Esophagus muscularis mucosa (tissue), 4 donors: ENCODE measurements around the gene BAHCC1. TPM values are rescaled to one million over a fixed set of nuclear protein-coding genes. Genes with fewer than 3 reads are reported as not detected.

Experiments used
- DNase-seq: peaks from one replicate; pipeline ENCODE4 v3.0.0-alpha.2; 2017; ENCODE audit errors: extremely low spot score
- H3K27ac ChIP-seq, 4 donors: fragments of 200-600 bp; sonication (generic); replicated peaks in 1 of 4; 1 replicate in 3 of 4; 2 replicates in 1 of 4; pipeline ENCODE4 v1.5.1; 2016 to 2019; ENCODE audit warnings: mild to moderate bottlenecking in 1 of 4
- H3K27me3 ChIP-seq, 4 donors: fragments of 200-600 bp; sonication (generic); one replicate each; pipeline versions ENCODE4 v1.5.1 to v1.6.0; 2016 to 2019
- H3K36me3 ChIP-seq, 4 donors: fragments of 200-600 bp; sonication (generic); one replicate each; pipeline ENCODE4 v1.5.1; 2016 to 2019
- H3K4me1 ChIP-seq, 4 donors: fragments of 200-600 bp; sonication (generic); one replicate each; pipeline ENCODE4 v1.5.1; 2016 to 2019
- H3K4me3 ChIP-seq, 4 donors: fragments of 200-600 bp; sonication (generic); 1 replicate in 2 of 4; 2 replicates in 2 of 4; pipeline ENCODE4 v1.5.1; 2016 to 2019; ENCODE audit warnings: mild to moderate bottlenecking in 4 of 4, moderate library complexity in 1 of 4
- H3K9me3 ChIP-seq, 4 donors: fragments of 200-600 bp; sonication (generic); 1 replicate in 3 of 4; 2 replicates in 1 of 4; pipeline ENCODE4 v1.5.1; 2016 to 2019
- EP300 ChIP-seq: sonication (generic); formaldehyde crosslinking; IDR thresholded peaks from one replicate; pipeline ENCODE4 v1.6.1; 2017; ENCODE audit warnings: antibody characterized with exemption
- POLR2A ChIP-seq: fragments of 450-650 bp; IDR thresholded peaks from one replicate; pipeline ENCODE4 v1.6.1; 2017; ENCODE audit warnings: antibody characterized with exemption, moderate library complexity, mild to moderate bottlenecking, low read depth
- POLR2AphosphoS5 ChIP-seq, 2 donors: sonication (generic); formaldehyde crosslinking; IDR thresholded peaks; one replicate each; pipeline ENCODE4 v1.6.1; 2017; ENCODE audit warnings: antibody characterized with exemption in 2 of 2
- WGBS: methylation state at CpG from one replicate; pipeline ENCODE4 v1.1.5; 2018; 5-methylcytosine and 5-hydroxymethylcytosine counted together
- intact Hi-C: fragments of 100-400 bp; cut with DNase I; formaldehyde crosslinking; loops from one replicate; pipeline ENCODE4 v1.15.1; 2023
- total RNA-seq, 4 donors: library from RNA; depleted of rRNA; stranded (reverse); fragments of >200 nt; gene quantifications; one replicate each; pipeline versions ENCODE4 v1.1.0 to v1.2.1, GENCODE V29; 2016
- TF ChIP-seq, protein P1 (sequence below), 3 experiments: fragments of 200-600 bp in 2 of 3; fragments of 450-650 bp in 1 of 3; sonication (generic) in 2 of 3; IDR thresholded peaks; one replicate each; pipeline ENCODE4 v1.5.1; 2017 to 2019; ENCODE audit warnings: antibody characterized with exemption in 3 of 3, mild to moderate bottlenecking in 2 of 3, moderate library complexity in 1 of 3

Gene BAHCC1
- total RNA-seq, 4 donors from 2014 or later = 15.9 to 38.1 (median 21.1) TPM

DNA sequence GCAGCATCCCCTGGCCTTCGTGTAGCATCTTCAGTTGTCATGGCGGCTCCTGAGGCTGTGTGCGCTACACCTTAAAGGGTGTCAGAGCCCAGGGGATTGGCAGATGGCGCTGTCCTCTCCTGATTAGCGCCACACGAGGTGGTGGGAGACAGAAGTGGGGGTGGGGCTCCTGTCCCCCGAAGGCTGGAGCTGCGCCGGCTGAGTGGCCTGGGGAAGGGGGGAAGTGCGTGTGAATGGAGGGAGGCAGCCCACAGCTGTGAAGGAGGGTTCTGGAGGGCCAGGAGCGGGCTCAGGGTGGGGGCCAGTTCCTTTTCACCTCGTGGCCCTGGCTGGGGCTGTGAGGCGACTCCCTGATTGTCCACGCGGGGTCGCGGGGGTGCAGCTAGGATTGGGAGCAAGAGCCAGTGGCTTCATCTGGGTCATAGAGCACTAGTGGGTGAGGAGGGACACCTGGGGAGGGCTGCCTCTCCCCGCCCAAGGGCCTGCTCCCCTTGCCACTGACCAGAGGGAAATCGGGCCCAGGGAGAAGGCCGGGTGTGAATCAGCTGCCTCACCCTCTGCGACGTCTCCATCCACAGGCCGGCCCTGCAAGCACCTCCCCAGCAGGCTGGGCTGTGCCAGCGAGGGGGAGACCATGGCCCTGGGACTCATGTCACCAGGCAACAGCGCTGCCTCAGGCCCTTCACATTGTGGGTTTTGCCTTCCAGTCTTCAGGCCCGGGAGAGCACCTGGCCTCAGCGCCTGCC is 14.1 kb downstream of the BAHCC1 start:
- WGBS = 71% methylated on average over 18 of the region's 27 CpGs
- Histone ChIP-seq H3K4me3 (no peak overlapping the region), H3K4me1 (peaks cover 57 to 98% (median 81%) of the 10 kb centered on the region in 4 donors), H3K9me3 (no peaks in the 10 kb centered on the region), H3K36me3 (no peaks in the 10 kb centered on the region), H3K27ac (no peak overlapping the region), H3K27me3 (no peaks in the 10 kb centered on the region)
- intact Hi-C loops = no loop called here
- no peak for DNase-seq
- TF ChIP-seq POLR2A (no peak), EP300 (no peak), POLR2AphosphoS5 (IDR thresholded peaks at IDR 0.05) (no peak)
- TF ChIP-seq, protein P1, sequence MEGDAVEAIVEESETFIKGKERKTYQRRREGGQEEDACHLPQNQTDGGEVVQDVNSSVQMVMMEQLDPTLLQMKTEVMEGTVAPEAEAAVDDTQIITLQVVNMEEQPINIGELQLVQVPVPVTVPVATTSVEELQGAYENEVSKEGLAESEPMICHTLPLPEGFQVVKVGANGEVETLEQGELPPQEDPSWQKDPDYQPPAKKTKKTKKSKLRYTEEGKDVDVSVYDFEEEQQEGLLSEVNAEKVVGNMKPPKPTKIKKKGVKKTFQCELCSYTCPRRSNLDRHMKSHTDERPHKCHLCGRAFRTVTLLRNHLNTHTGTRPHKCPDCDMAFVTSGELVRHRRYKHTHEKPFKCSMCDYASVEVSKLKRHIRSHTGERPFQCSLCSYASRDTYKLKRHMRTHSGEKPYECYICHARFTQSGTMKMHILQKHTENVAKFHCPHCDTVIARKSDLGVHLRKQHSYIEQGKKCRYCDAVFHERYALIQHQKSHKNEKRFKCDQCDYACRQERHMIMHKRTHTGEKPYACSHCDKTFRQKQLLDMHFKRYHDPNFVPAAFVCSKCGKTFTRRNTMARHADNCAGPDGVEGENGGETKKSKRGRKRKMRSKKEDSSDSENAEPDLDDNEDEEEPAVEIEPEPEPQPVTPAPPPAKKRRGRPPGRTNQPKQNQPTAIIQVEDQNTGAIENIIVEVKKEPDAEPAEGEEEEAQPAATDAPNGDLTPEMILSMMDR (IDR thresholded peaks at IDR 0.05) = no peak

DNA sequence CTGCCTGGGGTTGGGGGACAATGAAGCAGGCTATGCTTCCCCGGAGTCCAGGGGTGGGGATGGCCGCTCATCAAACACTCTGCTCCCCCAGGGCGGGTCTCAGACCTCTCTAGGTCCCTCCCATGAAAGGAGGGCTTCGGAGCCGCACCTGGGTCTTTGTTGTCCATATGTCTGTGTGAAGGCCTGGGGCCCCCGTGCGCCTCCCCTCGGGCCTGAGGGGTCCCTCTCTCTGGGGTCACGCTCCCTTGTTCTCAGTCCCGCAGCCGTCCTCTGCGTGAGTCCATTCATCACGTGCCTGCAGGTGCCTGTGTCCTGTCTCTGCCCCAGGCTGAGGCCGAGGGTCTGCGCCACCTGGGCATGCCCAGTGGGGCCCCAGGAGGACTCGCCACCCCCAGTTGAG is 15.6 kb downstream of the BAHCC1 start:
- intact Hi-C loops = no loop called here
- DNase-seq = no peak
- TF ChIP-seq, protein P1 (IDR thresholded peaks at IDR 0.05) = no peak
- no peak for TF ChIP-seq EP300
- no peak for TF ChIP-seq POLR2AphosphoS5 (IDR thresholded peaks at IDR 0.05)
- no peak for TF ChIP-seq POLR2A
- Histone ChIP-seq H3K4me3 (no peak overlapping the region), H3K4me1 (peaks cover 42 to 95% (median 71%) of the 10 kb centered on the region in 4 donors), H3K36me3 (no peaks in the 10 kb centered on the region), H3K27me3 (no peaks in the 10 kb centered on the region), H3K27ac (no peak overlapping the region), H3K9me3 (no peaks in the 10 kb centered on the region)
- WGBS = 100% methylated on average over 3 of the region's 16 CpGs

DNA sequence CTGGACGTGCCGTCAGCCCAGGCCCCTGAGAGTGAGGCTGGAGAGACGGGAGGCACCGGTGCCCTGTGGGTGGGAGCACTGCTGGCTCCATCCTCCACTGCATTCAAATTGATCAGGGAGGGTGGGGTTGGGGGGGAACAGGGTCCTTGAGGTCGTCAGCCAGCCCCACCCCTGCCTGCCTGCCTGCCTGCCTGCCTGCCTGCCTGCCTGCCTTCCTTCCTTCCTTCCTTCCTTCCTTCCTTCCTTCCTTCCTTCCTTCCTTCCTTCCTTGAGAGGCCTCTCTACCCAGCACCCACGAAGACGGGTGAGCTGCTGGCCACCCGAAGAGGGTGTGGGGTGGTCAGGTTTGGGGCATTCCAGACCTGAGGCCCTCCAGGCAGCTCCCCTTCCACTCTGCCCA is 16.0 kb downstream of the BAHCC1 start:
- Histone ChIP-seq H3K4me1 (peaks cover 37 to 91% (median 67%) of the 10 kb centered on the region in 4 donors), H3K27me3 (no peaks in the 10 kb centered on the region), H3K9me3 (no peaks in the 10 kb centered on the region), H3K27ac (no peak overlapping the region), H3K36me3 (no peaks in the 10 kb centered on the region), H3K4me3 (no peak overlapping the region)
- DNase-seq = no peak
- no peak for TF ChIP-seq POLR2A
- TF ChIP-seq POLR2AphosphoS5 (IDR thresholded peaks at IDR 0.05) = no peak
- TF ChIP-seq, protein P1 (IDR thresholded peaks at IDR 0.05) = no peak
- no peak for TF ChIP-seq EP300
- intact Hi-C loops = no loop called here
- WGBS = 82% methylated on average over 8 of the region's 8 CpGs

DNA sequence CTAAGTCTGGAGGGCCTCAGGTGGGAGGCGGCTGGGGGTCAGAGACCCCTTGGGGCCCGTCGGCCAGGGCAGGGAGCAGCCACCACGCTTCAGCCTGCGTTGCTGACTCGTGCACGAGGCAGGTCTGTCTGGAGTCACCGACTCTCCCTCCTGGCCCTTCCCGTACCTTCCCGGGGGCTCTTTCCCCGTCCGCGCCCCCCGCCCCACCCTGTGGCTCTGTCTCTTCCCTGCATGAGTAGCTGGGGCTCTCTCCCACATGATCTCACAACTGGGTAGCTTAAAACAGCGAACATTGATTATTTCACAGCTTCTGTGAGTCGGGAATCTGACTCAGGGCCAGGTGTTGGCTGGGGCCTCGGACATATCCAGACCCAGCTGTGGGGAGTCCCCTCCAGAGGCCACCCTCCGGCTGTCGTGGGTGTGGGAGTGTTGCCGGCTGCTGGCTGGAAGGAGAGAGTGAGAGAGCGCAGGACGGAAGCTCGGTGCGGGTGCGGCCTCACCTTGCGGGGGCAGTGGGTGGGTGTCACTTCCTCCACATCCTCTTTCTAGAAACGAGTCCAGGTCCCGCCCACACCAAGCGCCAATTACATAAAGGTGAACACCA is 17.3 kb downstream of the BAHCC1 start:
- Histone ChIP-seq H3K4me1 (peaks cover 36 to 91% (median 67%) of the 10 kb centered on the region in 4 donors), H3K36me3 (no peaks in the 10 kb centered on the region), H3K27ac (peak overlapping the region; percentile 18 to 59 (median 31)), H3K9me3 (no peaks in the 10 kb centered on the region), H3K4me3 (peak overlapping the region in 1 of 4 donors; percentile 3), H3K27me3 (no peaks in the 10 kb centered on the region)
- TF ChIP-seq POLR2AphosphoS5 (IDR thresholded peaks at IDR 0.05) = peak in 1 of 2 donors; percentile 21
- no peak for TF ChIP-seq EP300
- 50% methylated on average over 27 of the region's 29 CpGs for WGBS
- intact Hi-C loops = no loop called here
- DNase-seq = no peak

DNA sequence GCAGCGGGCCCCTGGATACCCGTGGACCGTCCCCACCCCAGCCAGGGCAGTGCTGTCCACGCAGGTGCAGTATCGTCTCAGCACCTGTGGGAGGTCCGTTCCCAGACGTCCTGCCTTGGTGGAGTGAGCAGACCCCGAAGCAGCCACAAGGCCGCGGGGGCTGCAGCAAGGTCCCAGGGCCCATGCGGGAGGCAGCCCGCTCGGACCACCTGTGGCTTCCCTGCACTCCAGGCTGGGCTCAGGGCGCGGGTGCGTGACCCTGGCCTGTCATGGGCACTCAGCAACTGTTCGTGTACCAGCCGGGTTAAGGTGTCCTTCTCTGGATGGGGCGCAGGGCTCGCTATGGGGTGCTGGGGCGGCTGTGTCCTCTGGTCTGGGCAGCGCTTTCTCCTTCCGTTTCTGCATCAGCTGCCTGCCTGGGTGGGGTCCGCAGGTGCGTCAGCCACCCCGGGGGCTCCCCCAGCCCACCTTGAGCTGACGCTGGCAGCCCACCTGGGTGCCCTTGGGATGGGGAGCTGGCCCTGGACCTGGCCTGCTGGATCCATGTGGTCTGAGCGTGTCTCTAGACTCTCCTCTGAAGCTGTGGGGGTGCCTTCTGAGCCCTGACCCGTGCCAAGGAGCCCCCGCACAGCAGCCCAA is 18.4 kb downstream of the BAHCC1 start:
- Histone ChIP-seq H3K27me3 (no peaks in the 10 kb centered on the region), H3K36me3 (no peaks in the 10 kb centered on the region), H3K9me3 (no peaks in the 10 kb centered on the region), H3K4me1 (peaks cover 46 to 91% (median 72%) of the 10 kb centered on the region in 4 donors), H3K27ac (peak overlapping the region in 2 of 4 donors; percentile 18 to 42), H3K4me3 (no peak overlapping the region)
- no peak for TF ChIP-seq POLR2A
- TF ChIP-seq POLR2AphosphoS5 (IDR thresholded peaks at IDR 0.05) = no peak
- no peak for TF ChIP-seq EP300
- TF ChIP-seq, protein P1 (IDR thresholded peaks at IDR 0.05) = no peak
- intact Hi-C loops = no loop called here
- WGBS = 95% methylated on average over 14 of the region's 30 CpGs
- DNase-seq = no peak
